Spleen (tissue), 7 donors: ENCODE measurements around the gene UNC79.

Source experiments
- CTCF ChIP-seq, 11 experiments: fragments of 200-600 bp in 7 of 11; fragments of 450-650 bp in 4 of 11; sonication (generic) in 4 of 11; IDR thresholded peaks in 8 of 11; conservative IDR thresholded peaks in 3 of 11; 1 replicate in 7 of 11; 2 replicates in 4 of 11; pipeline versions ENCODE4 v1.4.0 to v1.8.0; 2016 to 2021; ENCODE audit warnings: antibody characterized with exemption in 11 of 11, inconsistent platforms in 4 of 11, mild to moderate bottlenecking in 1 of 11
- POLR2A ChIP-seq, 3 donors: fragments of 450-650 bp; IDR thresholded peaks; one replicate each; pipeline ENCODE4 v1.5.1; 2017; ENCODE audit warnings: antibody characterized with exemption in 3 of 3, mild to moderate bottlenecking in 1 of 3
- POLR2AphosphoS5 ChIP-seq, 3 donors: sonication (generic); formaldehyde crosslinking; IDR thresholded peaks; one replicate each; pipeline ENCODE4 v1.5.1; 2017; ENCODE audit warnings: antibody characterized with exemption in 3 of 3
- donor health status: DM: no; HTN: no; CAD: no; lungs with moderate emphysema.
- donor health status: DM: no; HTN: no; CAD: no.
- donor health status: DM: no; HTN: no; CAD: no.

DNA sequence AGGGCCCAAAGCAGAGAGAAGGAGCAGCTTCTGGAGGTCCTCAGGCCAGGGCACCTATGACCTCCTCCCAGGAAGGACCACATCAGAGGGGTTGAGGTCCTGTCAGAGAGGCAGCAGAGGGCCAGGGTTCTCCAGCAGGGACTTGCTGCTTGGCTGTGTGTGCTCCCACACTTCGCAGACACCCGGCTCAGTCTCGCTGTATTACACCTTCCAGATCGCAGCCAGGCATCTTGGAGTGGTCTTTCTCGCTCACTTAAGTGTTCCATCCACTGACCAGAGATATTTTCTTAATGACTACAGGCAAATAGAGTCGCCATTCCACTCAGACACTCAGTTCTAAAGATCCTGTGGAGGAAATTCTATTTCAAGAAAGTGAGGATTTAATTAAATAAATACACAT lies 273.2 kb downstream of the UNC79 start:
- TF ChIP-seq POLR2AphosphoS5 (IDR thresholded peaks at IDR 0.05) (no peak), POLR2A (IDR thresholded peaks at IDR 0.05) (no peak), CTCF (IDR thresholded peaks at IDR 0.05 in 8 of 11, conservative IDR thresholded peaks at IDR 0.05 in 3 of 11) (no peak)
